ENCODE measurements around the gene SYNJ1.

DNA sequence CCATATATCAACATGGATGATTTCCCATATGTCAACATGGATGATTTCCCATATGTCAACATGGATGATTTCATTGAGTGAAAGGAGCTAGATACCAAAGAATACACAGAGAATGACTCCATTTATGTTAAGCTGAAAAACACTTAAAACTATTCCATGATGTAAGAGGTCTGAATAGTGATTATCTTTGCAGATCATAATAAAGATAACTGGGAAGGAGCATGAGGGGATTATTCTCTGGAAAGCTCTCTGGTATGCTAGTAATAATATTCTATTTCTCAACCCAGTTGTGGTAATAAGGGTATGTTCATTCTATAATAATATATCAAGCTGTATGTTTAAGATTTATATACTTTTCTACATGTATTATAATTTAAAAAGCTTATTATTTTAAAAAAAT lies 14.1 kb downstream of the SYNJ1 start:
- TF ChIP-seq, protein P1, sequence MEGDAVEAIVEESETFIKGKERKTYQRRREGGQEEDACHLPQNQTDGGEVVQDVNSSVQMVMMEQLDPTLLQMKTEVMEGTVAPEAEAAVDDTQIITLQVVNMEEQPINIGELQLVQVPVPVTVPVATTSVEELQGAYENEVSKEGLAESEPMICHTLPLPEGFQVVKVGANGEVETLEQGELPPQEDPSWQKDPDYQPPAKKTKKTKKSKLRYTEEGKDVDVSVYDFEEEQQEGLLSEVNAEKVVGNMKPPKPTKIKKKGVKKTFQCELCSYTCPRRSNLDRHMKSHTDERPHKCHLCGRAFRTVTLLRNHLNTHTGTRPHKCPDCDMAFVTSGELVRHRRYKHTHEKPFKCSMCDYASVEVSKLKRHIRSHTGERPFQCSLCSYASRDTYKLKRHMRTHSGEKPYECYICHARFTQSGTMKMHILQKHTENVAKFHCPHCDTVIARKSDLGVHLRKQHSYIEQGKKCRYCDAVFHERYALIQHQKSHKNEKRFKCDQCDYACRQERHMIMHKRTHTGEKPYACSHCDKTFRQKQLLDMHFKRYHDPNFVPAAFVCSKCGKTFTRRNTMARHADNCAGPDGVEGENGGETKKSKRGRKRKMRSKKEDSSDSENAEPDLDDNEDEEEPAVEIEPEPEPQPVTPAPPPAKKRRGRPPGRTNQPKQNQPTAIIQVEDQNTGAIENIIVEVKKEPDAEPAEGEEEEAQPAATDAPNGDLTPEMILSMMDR (conservative IDR thresholded peaks at IDR 0.05; ENCODE audit: low read depth, low read length) = no peak
- TF ChIP-seq RAD21 (IDR thresholded peaks at IDR 0.05; ENCODE audit: low read length) (no peak), POLR2A (IDR thresholded peaks at IDR 0.05; ENCODE audit: low read depth, low read length) (no peak), FOS (IDR thresholded peaks at IDR 0.05; ENCODE audit: low read depth, low read length) (no peak), RFX5 (IDR thresholded peaks at IDR 0.05; ENCODE audit: low read depth, low read length) (no peak), BHLHE40 (IDR thresholded peaks at IDR 0.05; ENCODE audit: low read depth, low read length) (no peak), RCOR1 (IDR thresholded peaks at IDR 0.05; ENCODE audit: insufficient replicate concordance, low read length) (no peak)
- TF ChIP-seq, protein P2, sequence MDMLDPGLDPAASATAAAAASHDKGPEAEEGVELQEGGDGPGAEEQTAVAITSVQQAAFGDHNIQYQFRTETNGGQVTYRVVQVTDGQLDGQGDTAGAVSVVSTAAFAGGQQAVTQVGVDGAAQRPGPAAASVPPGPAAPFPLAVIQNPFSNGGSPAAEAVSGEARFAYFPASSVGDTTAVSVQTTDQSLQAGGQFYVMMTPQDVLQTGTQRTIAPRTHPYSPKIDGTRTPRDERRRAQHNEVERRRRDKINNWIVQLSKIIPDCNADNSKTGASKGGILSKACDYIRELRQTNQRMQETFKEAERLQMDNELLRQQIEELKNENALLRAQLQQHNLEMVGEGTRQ (IDR thresholded peaks at IDR 0.05; ENCODE audit: low read depth, low read length) = no peak
